Heart left ventricle (tissue), 13 donors: ENCODE data around the gene MYL7.

Experiments
- POLR2A ChIP-seq, 2 donors: fragments of 450-650 bp; IDR thresholded peaks; one replicate each; pipeline ENCODE4 v1.6.1; 2017; ENCODE audit warnings: antibody characterized with exemption in 2 of 2, mild to moderate bottlenecking in 2 of 2, moderate library complexity in 2 of 2
- TF ChIP-seq, protein P1 (sequence below), 12 donors: fragments of 200-600 bp; sonication (generic) in 4 of 12; IDR thresholded peaks; one replicate each; pipeline versions ENCODE4 v1.5.0 to v1.8.0; 2018 to 2022; ENCODE audit warnings: antibody characterized with exemption in 12 of 12, mild to moderate bottlenecking in 5 of 12
- donor health status: ischemic (EF 13 %, LVEDD 7.1; RV severe dilation, severe dysfunction).
- donor health status: DM: no; HTN: yes; CAD: no.
- donor health status: DM: no; HTN: no; CAD: no.
- donor health status: ischemic (EF 25% LVEDD 6.9; RV normal size, moderate dysfunction).
- donor health status: ischemic (EF 25% LVEDD 5.7; RV mildly dilated, moderate dysfunction).
- donor health status: ischemic (EF 35%, LVEDD 5.7; RV mildly dilated, moderate dysfunction).
- donor health status: nonischemic (EF 11% LVEDD 7.7; RV severe dilation, severe dysfunction).
- donor health status: DM: yes; HTN: yes; CAD: no.
- donor health status: PGD.
- donor health status: ischemic (EF 29% LVEDD 5.4; RV normal size, mild dysfunction).
- donor health status: nonischemic (EF 23%, LVEDD 6.1; RV moderate dilation, normal function).

GRCh38 chr7:44172803-44173424 is 31.8 kb upstream of the MYL7 start:
- TF ChIP-seq, protein P1, sequence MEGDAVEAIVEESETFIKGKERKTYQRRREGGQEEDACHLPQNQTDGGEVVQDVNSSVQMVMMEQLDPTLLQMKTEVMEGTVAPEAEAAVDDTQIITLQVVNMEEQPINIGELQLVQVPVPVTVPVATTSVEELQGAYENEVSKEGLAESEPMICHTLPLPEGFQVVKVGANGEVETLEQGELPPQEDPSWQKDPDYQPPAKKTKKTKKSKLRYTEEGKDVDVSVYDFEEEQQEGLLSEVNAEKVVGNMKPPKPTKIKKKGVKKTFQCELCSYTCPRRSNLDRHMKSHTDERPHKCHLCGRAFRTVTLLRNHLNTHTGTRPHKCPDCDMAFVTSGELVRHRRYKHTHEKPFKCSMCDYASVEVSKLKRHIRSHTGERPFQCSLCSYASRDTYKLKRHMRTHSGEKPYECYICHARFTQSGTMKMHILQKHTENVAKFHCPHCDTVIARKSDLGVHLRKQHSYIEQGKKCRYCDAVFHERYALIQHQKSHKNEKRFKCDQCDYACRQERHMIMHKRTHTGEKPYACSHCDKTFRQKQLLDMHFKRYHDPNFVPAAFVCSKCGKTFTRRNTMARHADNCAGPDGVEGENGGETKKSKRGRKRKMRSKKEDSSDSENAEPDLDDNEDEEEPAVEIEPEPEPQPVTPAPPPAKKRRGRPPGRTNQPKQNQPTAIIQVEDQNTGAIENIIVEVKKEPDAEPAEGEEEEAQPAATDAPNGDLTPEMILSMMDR (IDR thresholded peaks at IDR 0.05), result no peak
- TF ChIP-seq POLR2A (IDR thresholded peaks at IDR 0.05), result no peak
